ENCODE data around the gene MTIF3. TPM values are rescaled to one million over a fixed set of nuclear protein-coding genes. Genes with fewer than 3 reads are reported as not detected.

MTIF3 gene
- total and polyA plus RNA-seq, 5 experiments from 2014 or later: 46.6 to 81.7 (median 69.2) TPM

- ATAC-seq (peak; percentile 64 to 75), DNase-seq (peak; percentile 48 to 88 (median 72))
- Mint-ChIP-seq H3K4me1 (peaks cover 31 to 62% (median 47%) of the 10 kb centered on the region in 4 donors), H3K9me3 (no peaks in the 10 kb centered on the region), H3K27ac (peak overlapping the region; percentile 89 to 99 (median 96)), H3K27me3 (no peaks in the 10 kb centered on the region), H3K36me3 (peaks cover 18 to 41% (median 20%) of the 10 kb centered on the region in 3 donors), H3K4me3 (peak overlapping the region; percentile 89 to 98 (median 93))
- POLR2A ChIA-PET: interaction anchor here (0.6 to 6.5 kb wide), 12 partner anchors 9 to 713 kb away, joined by 3 to 515 read pairs (median 6); partner anchors contain the start of genes LNX2, MTIF3, PAN3 and POLR1D
Measured at GRCh38 chr13:27425918-27426630, 24.3 kb downstream of the MTIF3 start.

GRCh38 chr13:27425158-27425917 lies 25.0 kb downstream of the MTIF3 start:
- H3K27ac Mint-ChIP-seq: peak overlapping the region; percentile 89 to 99 (median 96)
- H3K4me3 Mint-ChIP-seq: peak overlapping the region; percentile 89 to 98 (median 93)
- DNase-seq (peak in 3 of 10 donors; percentile 22 to 29 (median 28)), ATAC-seq (no peak)
- H3K4me1 Mint-ChIP-seq: peaks cover 31 to 55% (median 40%) of the 10 kb centered on the region in 4 donors
- no peaks in the 10 kb centered on the region for H3K27me3 Mint-ChIP-seq
- POLR2A ChIA-PET: interaction anchor here (0.6 to 6.5 kb wide), 15 partner anchors 10 to 713 kb away, joined by 3 to 515 read pairs (median 4); partner anchors contain the start of genes LNX2, MTIF3, PAN3 and POLR1D
- H3K9me3 Mint-ChIP-seq: no peaks in the 10 kb centered on the region
- H3K36me3 Mint-ChIP-seq: peaks cover 12 to 34% (median 13%) of the 10 kb centered on the region in 3 donors

- Mint-ChIP-seq H3K4me3 (peak within 1 kb of the TSS; percentile 89 to 98 (median 93)), H3K9me3 (no peaks in the 10 kb centered on the region), H3K27ac (peak within 1 kb of the TSS; percentile 89 to 99 (median 96)), H3K36me3 (peaks cover 12 to 25% (median 12%) of the 10 kb centered on the region in 3 donors), H3K4me1 (peaks cover 31 to 47% (median 40%) of the 10 kb centered on the region in 4 donors), H3K27me3 (no peaks in the 10 kb centered on the region)
- POLR2A ChIA-PET: interaction anchor here (0.6 to 6.5 kb wide), 15 partner anchors 10 to 714 kb away, joined by 3 to 515 read pairs (median 4); partner anchors contain the start of genes LNX2, MTIF3, PAN3 and POLR1D
- ATAC-seq: peak; percentile 54 to 63
- peak; percentile 81 to 94 (median 90) for DNase-seq
Measured at GRCh38 chr13:27424246-27425157, 25.9 kb downstream of the MTIF3 start, which contains the start of gene GTF3A. GTF3A (plus strand) TSS chr13:27424619.

GRCh38 chr13:27423333-27423732 lies 27.0 kb downstream of the MTIF3 start:
- peaks cover 8 to 14% (median 9%) of the 10 kb centered on the region in 3 donors for H3K36me3 Mint-ChIP-seq
- H3K4me3 Mint-ChIP-seq: peak overlapping the region; percentile 77 to 93 (median 89)
- ATAC-seq (no peak), DNase-seq (no peak)
- H3K4me1 Mint-ChIP-seq: peaks cover 28 to 38% (median 35%) of the 10 kb centered on the region in 4 donors
- H3K27me3 Mint-ChIP-seq: no peaks in the 10 kb centered on the region
- POLR2A ChIA-PET: interaction anchor here (1.0 to 6.5 kb wide), 2 partner anchors 26 to 27 kb away, joined by 6 to 515 read pairs; partner anchors contain the start of gene MTIF3
- H3K9me3 Mint-ChIP-seq: no peaks in the 10 kb centered on the region
- peak overlapping the region; percentile 86 to 98 (median 96) for H3K27ac Mint-ChIP-seq

GRCh38 chr13:27421101-27421871 lies 29.1 kb downstream of the MTIF3 start:
- H3K4me3 Mint-ChIP-seq: peak overlapping the region in 1 of 10 donors; percentile 11
- H3K36me3 Mint-ChIP-seq: no peaks in the 10 kb centered on the region
- no peak for DNase-seq
- POLR2A ChIA-PET: interaction anchor here (0.8 kb wide), 1 partner anchor 29 kb away, joined by 3 read pairs; the partner anchor contains the start of gene MTIF3
- peaks cover 14 to 20% (median 19%) of the 10 kb centered on the region in 4 donors for H3K4me1 Mint-ChIP-seq
- peak overlapping the region in 2 of 10 donors; percentile 53 to 80 for H3K27ac Mint-ChIP-seq
- no peaks in the 10 kb centered on the region for H3K9me3 Mint-ChIP-seq
- no peak for ATAC-seq
- no peaks in the 10 kb centered on the region for H3K27me3 Mint-ChIP-seq

GRCh38 chr13:27419328-27419727 lies 31.0 kb downstream of the MTIF3 start:
- POLR2A ChIA-PET: interaction anchor here (0.6 kb wide), 1 partner anchor 10 kb away, joined by 3 read pairs; no protein-coding TSS in a partner anchor
- H3K27ac Mint-ChIP-seq: peak overlapping the region in 2 of 10 donors; percentile 18 to 20
- H3K4me1 Mint-ChIP-seq: peaks cover 0 to 12% (median 7%) of the 10 kb centered on the region in 4 donors
- no peaks in the 10 kb centered on the region for H3K36me3 Mint-ChIP-seq
- H3K27me3 Mint-ChIP-seq: peaks cover 0 to 6% (median 0%) of the 10 kb centered on the region in 5 donors
- ATAC-seq (no peak), DNase-seq (no peak)
- no peak overlapping the region for H3K4me3 Mint-ChIP-seq
- H3K9me3 Mint-ChIP-seq: no peaks in the 10 kb centered on the region

- POLR2A ChIA-PET: interaction anchor here (0.7 kb wide), 1 partner anchor 36 kb away, joined by 3 read pairs; the partner anchor contains the start of gene MTIF3
- Mint-ChIP-seq H3K27ac (peak overlapping the region in 1 of 10 donors; percentile 58), H3K4me1 (no peaks in the 10 kb centered on the region), H3K9me3 (peaks cover 0 to 1% (median 0%) of the 10 kb centered on the region in 9 donors), H3K36me3 (no peaks in the 10 kb centered on the region), H3K4me3 (no peak overlapping the region), H3K27me3 (peaks cover 0 to 12% (median 0%) of the 10 kb centered on the region in 5 donors)
- ATAC-seq: no peak
- DNase-seq: no peak
Measured at GRCh38 chr13:27415116-27415515, 35.2 kb downstream of the MTIF3 start.

GRCh38 chr13:27411341-27411740 lies 39.0 kb downstream of the MTIF3 start:
- Mint-ChIP-seq H3K4me1 (peaks cover 0 to 1% (median 0%) of the 10 kb centered on the region in 4 donors), H3K27me3 (peaks cover 0 to 23% (median 3%) of the 10 kb centered on the region in 5 donors), H3K27ac (no peak overlapping the region), H3K36me3 (no peaks in the 10 kb centered on the region), H3K9me3 (peaks cover 0 to 3% (median 0%) of the 10 kb centered on the region in 9 donors), H3K4me3 (no peak overlapping the region)
- POLR2A ChIA-PET: interaction anchor here (1.4 kb wide), 1 partner anchor 15 kb away, joined by 4 read pairs; no protein-coding TSS in a partner anchor
- DNase-seq (no peak), ATAC-seq (no peak)

- POLR2A ChIA-PET: interaction anchor here (0.8 to 1.1 kb wide), 2 partner anchors 16 to 47 kb away, joined by 3 to 5 read pairs; no protein-coding TSS in a partner anchor
- no peak for DNase-seq
- Mint-ChIP-seq H3K36me3 (no peaks in the 10 kb centered on the region), H3K27me3 (peaks cover 0 to 16% (median 3%) of the 10 kb centered on the region in 5 donors), H3K9me3 (peaks cover 0 to 3% (median 0%) of the 10 kb centered on the region in 9 donors), H3K27ac (no peak overlapping the region), H3K4me1 (peaks cover 0 to 2% (median 0%) of the 10 kb centered on the region in 4 donors), H3K4me3 (no peak overlapping the region)
- ATAC-seq: no peak
Measured at GRCh38 chr13:27409013-27409412, 41.4 kb downstream of the MTIF3 start.

- Mint-ChIP-seq H3K4me1 (peaks cover 0 to 2% (median 0%) of the 10 kb centered on the region in 4 donors), H3K36me3 (no peaks in the 10 kb centered on the region), H3K27ac (no peak overlapping the region), H3K4me3 (no peak overlapping the region), H3K9me3 (peaks cover 0 to 3% (median 0%) of the 10 kb centered on the region in 9 donors), H3K27me3 (peaks cover 0 to 16% (median 3%) of the 10 kb centered on the region in 5 donors)
- ATAC-seq: no peak
- DNase-seq: no peak
- POLR2A ChIA-PET: no interaction called here
Measured at GRCh38 chr13:27408074-27408473, 42.3 kb downstream of the MTIF3 start.
